HepG2 (cell line): ENCODE results near the gene TMEM129. TPM values are rescaled to one million over a fixed set of nuclear protein-coding genes. Genes with fewer than 3 reads are reported as not detected.

Source experiments
- MLX ChIP-seq: IDR thresholded peaks from 2 replicates; pipeline ENCODE4 v1.6.1; 2016
- NR2F6 ChIP-seq, 2 experiments: IDR thresholded peaks; 2 replicates each; pipeline ENCODE4 v1.6.1; 2016; ENCODE audit warnings: antibody characterized with exemption in 1 of 2, mild to moderate bottlenecking in 1 of 2
- RAD51 ChIP-seq: fragments of 450-650 bp; IDR thresholded peaks from 2 replicates; pipeline ENCODE4 v1.6.1; 2016; ENCODE audit warnings: borderline replicate concordance
- REL ChIP-seq: sonication (generic); formaldehyde crosslinking; conservative IDR thresholded peaks from 2 replicates; pipeline ENCODE4 v1.8.0; 2022; ENCODE audit warnings: mild to moderate bottlenecking, missing genetic modification reagents, moderate library complexity
- SMAD3 ChIP-seq: sonication (generic); formaldehyde crosslinking; IDR thresholded peaks from 2 replicates; pipeline ENCODE4 v1.4.0; 2020; ENCODE audit warnings: missing genetic modification reagents
- SNAPC2 ChIP-seq: sonication (generic); formaldehyde crosslinking; IDR thresholded peaks from 2 replicates; pipeline ENCODE4 v1.8.1; 2022; ENCODE audit warnings: mild to moderate bottlenecking, missing genetic modification reagents
- TFDP2 ChIP-seq: sonication (generic); formaldehyde crosslinking; IDR thresholded peaks from 2 replicates; pipeline ENCODE4 v1.4.0; 2020; ENCODE audit warnings: missing genetic modification reagents
- TP53 ChIP-seq: sonication (generic); formaldehyde crosslinking; conservative IDR thresholded peaks from 2 replicates; pipeline ENCODE4 v1.4.0; 2020; ENCODE audit warnings: missing genetic modification reagents
- ZBTB39 ChIP-seq: sonication (generic); formaldehyde crosslinking; IDR thresholded peaks from 2 replicates; pipeline ENCODE4 v1.5.0; 2020; ENCODE audit warnings: missing genetic modification reagents
- ZBTB7A ChIP-seq: sonication (generic); formaldehyde crosslinking; IDR thresholded peaks from 2 replicates; pipeline ENCODE4 v1.8.0; 2022; ENCODE audit warnings: mild to moderate bottlenecking, missing genetic modification reagents
- ZNF326 ChIP-seq: sonication (generic); formaldehyde crosslinking; IDR thresholded peaks from 2 replicates; pipeline ENCODE4 v1.4.0; 2020; ENCODE audit warnings: missing genetic modification reagents, borderline replicate concordance
- ZNF547 ChIP-seq: sonication (generic); formaldehyde crosslinking; IDR thresholded peaks from 2 replicates; pipeline ENCODE4 v1.5.1; 2020; ENCODE audit warnings: mild to moderate bottlenecking, missing genetic modification reagents
- ZNF598 ChIP-seq: sonication (generic); formaldehyde crosslinking; IDR thresholded peaks from 2 replicates; pipeline ENCODE4 v1.5.1; 2020; ENCODE audit warnings: mild to moderate bottlenecking, missing genetic modification reagents, borderline replicate concordance
- ZNF607 ChIP-seq: sonication (generic); formaldehyde crosslinking; IDR thresholded peaks from 2 replicates; pipeline ENCODE4 v1.5.1; 2020; ENCODE audit warnings: missing genetic modification reagents, mild to moderate bottlenecking, borderline replicate concordance
- ZNF703 ChIP-seq: sonication (generic); formaldehyde crosslinking; IDR thresholded peaks from 2 replicates; pipeline ENCODE4 v1.5.1; 2020; ENCODE audit warnings: missing genetic modification reagents, mild to moderate bottlenecking, moderate library complexity, borderline replicate concordance
- ZSCAN21 ChIP-seq: sonication (generic); formaldehyde crosslinking; IDR thresholded peaks from 2 replicates; pipeline ENCODE4 v1.8.0; 2022; ENCODE audit warnings: mild to moderate bottlenecking, missing genetic modification reagents, moderate library complexity, borderline replicate concordance
- polyA plus RNA-seq, 8 experiments: library from polyadenylated mRNA; depleted of rRNA in 3 of 8; stranded (reverse) in 7 of 8; unstranded in 1 of 8; fragments of >200 nt; fragmentation: Illumina TruSeq in 4 of 8; extraction: Trizol in 4 of 8; gene quantifications; 2 replicates each; pipeline versions ENCODE4 v1.2.1 to v1.2.3, GENCODE V29; 2011 to 2016; ENCODE audit warnings: low read depth in 4 of 8, missing spikeins in 1 of 8, mixed read lengths in 1 of 8; ENCODE audit not compliant: insufficient read depth in 1 of 8
- total RNA-seq, 5 experiments: library from RNA; depleted of rRNA; stranded (reverse); fragments of >200 nt; fragmentation: Illumina TruSeq; extraction: Trizol; gene quantifications; 2 replicates each; pipeline ENCODE4 v1.2.3, GENCODE V29; 2016; ENCODE audit warnings: low read depth in 1 of 5
- TF ChIP-seq, protein P1 (sequence below): sonication (generic); formaldehyde crosslinking; IDR thresholded peaks from 2 replicates; pipeline ENCODE4 v1.5.1; 2020; ENCODE audit warnings: mild to moderate bottlenecking, missing genetic modification reagents, moderate library complexity
- TF ChIP-seq, protein P2 (sequence below): IDR thresholded peaks from 2 replicates; pipeline ENCODE4 v1.6.1; 2016; ENCODE audit warnings: missing genetic modification reagents, missing compliant biosample characterization
- TF ChIP-seq, protein P3 (sequence below): sonication (generic); formaldehyde crosslinking; IDR thresholded peaks from 2 replicates; pipeline ENCODE4 v1.4.0; 2020; ENCODE audit warnings: mild to moderate bottlenecking, low read depth, missing genetic modification reagents
- TF ChIP-seq, protein P4 (sequence below): sonication (generic); formaldehyde crosslinking; IDR thresholded peaks from 2 replicates; pipeline ENCODE4 v1.5.0; 2020; ENCODE audit warnings: missing genetic modification reagents, mild to moderate bottlenecking, borderline replicate concordance

The TMEM129 gene
- total and polyA plus RNA-seq, 2 of the 13 experiments (the other 11 are each of a cell fraction or from before 2014, with no cell fraction given), result 19.0 to 25.8 TPM

- TF ChIP-seq ZBTB39 (CRISPR knock-in tag), result no peak
- no peak for TF ChIP-seq TP53 (CRISPR knock-in tag)
- 0 out of 2 replicates have a peak, but pooled peaks have one; percentile 45 for TF ChIP-seq ZNF547 (CRISPR knock-in tag)
- TF ChIP-seq SMAD3 (CRISPR knock-in tag), result no peak
- TF ChIP-seq, protein P1, sequence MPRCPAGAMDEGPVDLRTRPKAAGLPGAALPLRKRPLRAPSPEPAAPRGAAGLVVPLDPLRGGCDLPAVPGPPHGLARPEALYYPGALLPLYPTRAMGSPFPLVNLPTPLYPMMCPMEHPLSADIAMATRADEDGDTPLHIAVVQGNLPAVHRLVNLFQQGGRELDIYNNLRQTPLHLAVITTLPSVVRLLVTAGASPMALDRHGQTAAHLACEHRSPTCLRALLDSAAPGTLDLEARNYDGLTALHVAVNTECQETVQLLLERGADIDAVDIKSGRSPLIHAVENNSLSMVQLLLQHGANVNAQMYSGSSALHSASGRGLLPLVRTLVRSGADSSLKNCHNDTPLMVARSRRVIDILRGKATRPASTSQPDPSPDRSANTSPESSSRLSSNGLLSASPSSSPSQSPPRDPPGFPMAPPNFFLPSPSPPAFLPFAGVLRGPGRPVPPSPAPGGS, result 0 out of 2 replicates have a peak, but pooled peaks have one; percentile 56
- 0 out of 2 replicates have a peak, but pooled peaks have one; percentile 39 for TF ChIP-seq REL (CRISPR knock-in tag)
- TF ChIP-seq ZNF703 (CRISPR knock-in tag), result no peak
- peak; percentile 93 for TF ChIP-seq RAD51
- TF ChIP-seq, protein P2, sequence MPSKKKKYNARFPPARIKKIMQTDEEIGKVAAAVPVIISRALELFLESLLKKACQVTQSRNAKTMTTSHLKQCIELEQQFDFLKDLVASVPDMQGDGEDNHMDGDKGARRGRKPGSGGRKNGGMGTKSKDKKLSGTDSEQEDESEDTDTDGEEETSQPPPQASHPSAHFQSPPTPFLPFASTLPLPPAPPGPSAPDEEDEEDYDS (CRISPR knock-in tag), result no peak
- no peak for TF ChIP-seq NR2F6 (IDR thresholded peaks at IDR 0.05)
- peak; percentile 57; the same call in 1 of the 2 replicates for TF ChIP-seq NR2F6 (CRISPR knock-in tag; IDR thresholded peaks at IDR 0.05)
- 0 out of 2 replicates have a peak, but pooled peaks have one; percentile 34 for TF ChIP-seq ZNF598
- no peak for TF ChIP-seq SNAPC2 (CRISPR knock-in tag)
- no peak for TF ChIP-seq TFDP2
- 0 out of 2 replicates have a peak, but pooled peaks have one; percentile 32 for TF ChIP-seq MLX
- TF ChIP-seq, protein P3, sequence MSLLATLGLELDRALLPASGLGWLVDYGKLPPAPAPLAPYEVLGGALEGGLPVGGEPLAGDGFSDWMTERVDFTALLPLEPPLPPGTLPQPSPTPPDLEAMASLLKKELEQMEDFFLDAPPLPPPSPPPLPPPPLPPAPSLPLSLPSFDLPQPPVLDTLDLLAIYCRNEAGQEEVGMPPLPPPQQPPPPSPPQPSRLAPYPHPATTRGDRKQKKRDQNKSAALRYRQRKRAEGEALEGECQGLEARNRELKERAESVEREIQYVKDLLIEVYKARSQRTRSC, result 0 out of 2 replicates have a peak, but pooled peaks have one; percentile 5
- TF ChIP-seq ZNF607 (CRISPR knock-in tag), result no peak
- TF ChIP-seq, protein P4, sequence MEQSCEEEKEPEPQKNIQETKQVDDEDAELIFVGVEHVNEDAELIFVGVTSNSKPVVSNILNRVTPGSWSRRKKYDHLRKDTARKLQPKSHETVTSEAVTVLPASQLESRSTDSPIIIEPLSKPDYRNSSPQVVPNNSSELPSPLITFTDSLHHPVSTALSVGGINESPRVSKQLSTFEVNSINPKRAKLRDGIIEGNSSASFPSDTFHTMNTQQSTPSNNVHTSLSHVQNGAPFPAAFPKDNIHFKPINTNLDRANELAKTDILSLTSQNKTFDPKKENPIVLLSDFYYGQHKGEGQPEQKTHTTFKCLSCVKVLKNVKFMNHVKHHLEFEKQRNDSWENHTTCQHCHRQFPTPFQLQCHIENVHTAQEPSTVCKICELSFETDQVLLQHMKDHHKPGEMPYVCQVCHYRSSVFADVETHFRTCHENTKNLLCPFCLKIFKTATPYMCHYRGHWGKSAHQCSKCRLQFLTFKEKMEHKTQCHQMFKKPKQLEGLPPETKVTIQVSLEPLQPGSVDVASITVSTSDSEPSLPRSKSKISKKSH (CRISPR knock-in tag), result no peak
- no peak for TF ChIP-seq ZSCAN21
- peak; percentile 88; the same call in 1 of the 2 replicates for TF ChIP-seq ZNF326 (CRISPR knock-in tag)
- TF ChIP-seq ZBTB7A (CRISPR knock-in tag), result no peak
Observed at GRCh38 chr4:1765409-1766072, 44.4 kb upstream of the TMEM129 start (continued).
